Measurements from ENCODE around the gene PHEX.

- no peak for TF ChIP-seq CTCF (IDR thresholded peaks at IDR 0.05 in 2 of 3, conservative IDR thresholded peaks at IDR 0.05 in 1 of 3; ENCODE audit: borderline replicate concordance in 1 of 3, insufficient read depth in 1 of 3, low read depth in 2 of 3, low read length in 2 of 3)
- no peak for TF ChIP-seq EZH2 (IDR thresholded peaks at IDR 0.05)
- no peak for TF ChIP-seq EGR1 (IDR thresholded peaks at IDR 0.05; ENCODE audit: low read depth)
- no peak for TF ChIP-seq CBX3 (IDR thresholded peaks at IDR 0.05; ENCODE audit: low read depth)
- TF ChIP-seq, protein P1, sequence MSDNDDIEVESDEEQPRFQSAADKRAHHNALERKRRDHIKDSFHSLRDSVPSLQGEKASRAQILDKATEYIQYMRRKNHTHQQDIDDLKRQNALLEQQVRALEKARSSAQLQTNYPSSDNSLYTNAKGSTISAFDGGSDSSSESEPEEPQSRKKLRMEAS (IDR thresholded peaks at IDR 0.05) = no peak
- TF ChIP-seq POLR2A (IDR thresholded peaks at IDR 0.05; ENCODE audit: borderline replicate concordance, extremely low read depth, insufficient read depth, insufficient read length) = no peak
- no peak for TF ChIP-seq POLR2AphosphoS5 (IDR thresholded peaks at IDR 0.05; ENCODE audit: low read depth, low read length)
- TF ChIP-seq ZBTB33 (IDR thresholded peaks at IDR 0.05; ENCODE audit: extremely low read depth, insufficient replicate concordance, low read length) = no peak
- TF ChIP-seq, protein P2, sequence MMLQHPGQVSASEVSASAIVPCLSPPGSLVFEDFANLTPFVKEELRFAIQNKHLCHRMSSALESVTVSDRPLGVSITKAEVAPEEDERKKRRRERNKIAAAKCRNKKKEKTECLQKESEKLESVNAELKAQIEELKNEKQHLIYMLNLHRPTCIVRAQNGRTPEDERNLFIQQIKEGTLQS (IDR thresholded peaks at IDR 0.05) = no peak
- TF ChIP-seq ZFX (IDR thresholded peaks at IDR 0.05) = no peak
- no peak for TF ChIP-seq SIN3A (IDR thresholded peaks at IDR 0.05; ENCODE audit: low read depth)
- no peak for TF ChIP-seq JUND (IDR thresholded peaks at IDR 0.05)
- no peak for TF ChIP-seq REST (IDR thresholded peaks at IDR 0.05; ENCODE audit: low read depth)
These were observed 240.5 kb downstream of the PHEX start, which contains the start of gene CBLL2 for GRCh38 chrX:22272613-22273012.

Measured in HCT116 (cell line).